MM.1S (cell line): ENCODE results near the gene TMEM45B.
"Not testable (repeated sequence)": the region's sequence is repeated elsewhere in the genome, so short reads cannot be mapped to it uniquely, and the experiment has no call there.

Experiments used
- EZH2 ChIP-seq: fragments of 300-600 bp; sonication (generic); optimal IDR thresholded peaks from 2 replicates; pipeline ENCODE3; 2017; ENCODE audit warnings: low read depth, mild to moderate bottlenecking, antibody characterized with exemption, low read length, mixed read lengths
- TF ChIP-seq, protein P1 (sequence below): fragments of 300-600 bp; sonication (generic); IDR thresholded peaks from 2 replicates; pipeline ENCODE4 v1.5.1; 2016; ENCODE audit warnings: antibody characterized with exemption, low read length, mixed read lengths

DNA sequence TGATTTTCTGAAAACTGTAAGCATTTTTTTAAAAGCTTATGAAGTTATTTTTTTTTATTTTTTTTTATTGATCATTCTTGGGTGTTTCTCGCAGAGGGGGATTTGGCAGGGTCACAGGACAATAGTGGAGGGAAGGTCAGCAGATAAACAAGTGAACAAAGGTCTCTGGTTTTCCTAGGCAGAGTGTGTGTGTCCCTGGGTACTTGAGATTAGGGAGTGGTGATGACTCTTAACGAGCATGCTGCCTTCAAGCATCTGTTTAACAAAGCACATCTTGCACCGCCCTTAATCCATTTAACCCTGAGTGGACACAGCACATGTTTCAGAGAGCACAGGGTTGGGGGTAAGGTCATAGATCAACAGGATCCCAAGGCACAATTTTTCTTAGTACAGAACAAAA lies 31.7 kb downstream of the TMEM45B start:
- TF ChIP-seq, protein P1, sequence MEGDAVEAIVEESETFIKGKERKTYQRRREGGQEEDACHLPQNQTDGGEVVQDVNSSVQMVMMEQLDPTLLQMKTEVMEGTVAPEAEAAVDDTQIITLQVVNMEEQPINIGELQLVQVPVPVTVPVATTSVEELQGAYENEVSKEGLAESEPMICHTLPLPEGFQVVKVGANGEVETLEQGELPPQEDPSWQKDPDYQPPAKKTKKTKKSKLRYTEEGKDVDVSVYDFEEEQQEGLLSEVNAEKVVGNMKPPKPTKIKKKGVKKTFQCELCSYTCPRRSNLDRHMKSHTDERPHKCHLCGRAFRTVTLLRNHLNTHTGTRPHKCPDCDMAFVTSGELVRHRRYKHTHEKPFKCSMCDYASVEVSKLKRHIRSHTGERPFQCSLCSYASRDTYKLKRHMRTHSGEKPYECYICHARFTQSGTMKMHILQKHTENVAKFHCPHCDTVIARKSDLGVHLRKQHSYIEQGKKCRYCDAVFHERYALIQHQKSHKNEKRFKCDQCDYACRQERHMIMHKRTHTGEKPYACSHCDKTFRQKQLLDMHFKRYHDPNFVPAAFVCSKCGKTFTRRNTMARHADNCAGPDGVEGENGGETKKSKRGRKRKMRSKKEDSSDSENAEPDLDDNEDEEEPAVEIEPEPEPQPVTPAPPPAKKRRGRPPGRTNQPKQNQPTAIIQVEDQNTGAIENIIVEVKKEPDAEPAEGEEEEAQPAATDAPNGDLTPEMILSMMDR: not testable (repeated sequence)
- not testable (repeated sequence) for TF ChIP-seq EZH2
